HG02973 (cell line): Measurements from ENCODE around the gene NDUFB5.

Experiments
- ATAC-seq: cut with Tn5 transposase; IDR thresholded peaks from one replicate; pipeline ENCODE4 v1.9.1; 2021; ENCODE audit warnings: moderate library complexity; ENCODE audit not compliant: unreplicated experiment

The NDUFB5 gene

DNA sequence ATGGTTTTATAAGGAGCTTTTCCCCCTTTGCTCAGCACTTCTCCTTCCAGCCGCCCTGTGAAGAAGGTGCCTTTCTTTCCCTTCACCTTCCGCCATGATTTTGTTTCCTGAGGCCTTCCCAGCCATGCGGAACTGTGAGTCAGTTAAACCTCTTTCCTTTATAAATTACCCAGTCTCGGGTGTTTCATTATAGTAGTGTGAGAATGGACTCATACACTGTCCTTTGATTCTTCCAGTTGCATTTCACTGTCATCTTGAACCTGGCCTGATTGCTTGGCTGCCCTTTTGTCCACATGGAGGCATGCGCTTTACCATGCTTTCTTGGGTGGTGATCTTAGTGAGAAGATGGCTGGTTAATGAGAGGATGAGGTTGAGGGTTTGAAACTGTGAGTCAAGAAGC is 71.5 kb downstream of the NDUFB5 start:
- no peak for ATAC-seq
